GM12875 (cell line): ENCODE results near the gene TMEM115.

Experiments used
- H3K4me3 ChIP-seq: one replicate; pipeline ENCODE4 v1.5.1; 2011; ENCODE audit warnings: low read depth, low read length, control low read depth
- TF ChIP-seq, protein P1 (sequence below): IDR thresholded peaks from 2 replicates; pipeline ENCODE4 v1.5.1; 2011; ENCODE audit warnings: low read depth, mild to moderate bottlenecking, control low read depth, inconsistent platforms, low read length, moderate library complexity, borderline replicate concordance; ENCODE audit not compliant: insufficient read depth

The TMEM115 gene

GRCh38 chr3:50395070-50395860 lies 35.9 kb upstream of the TMEM115 start:
- no peak overlapping the region for H3K4me3 ChIP-seq

DNA sequence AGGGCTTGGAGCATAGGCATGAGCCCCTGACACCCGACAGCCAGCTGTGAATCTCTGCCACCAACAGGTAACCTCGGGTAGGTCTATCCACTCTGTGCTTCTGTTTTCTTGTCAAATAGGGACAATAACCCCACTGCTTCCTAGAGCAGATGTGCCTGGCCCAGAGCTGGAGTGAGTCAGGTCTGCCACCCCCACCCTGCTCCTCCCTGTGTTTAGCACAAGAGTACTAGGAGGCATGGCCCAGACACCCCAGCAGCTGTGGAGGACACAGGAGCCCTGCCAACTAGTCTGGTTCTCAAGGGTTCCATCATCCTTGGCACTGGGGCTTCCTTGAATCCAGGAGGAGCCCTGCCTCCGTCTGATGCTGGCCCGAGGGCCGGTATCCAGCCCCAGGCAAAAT lies 33.7 kb upstream of the TMEM115 start:
- no peak overlapping the region for H3K4me3 ChIP-seq
- TF ChIP-seq, protein P1, sequence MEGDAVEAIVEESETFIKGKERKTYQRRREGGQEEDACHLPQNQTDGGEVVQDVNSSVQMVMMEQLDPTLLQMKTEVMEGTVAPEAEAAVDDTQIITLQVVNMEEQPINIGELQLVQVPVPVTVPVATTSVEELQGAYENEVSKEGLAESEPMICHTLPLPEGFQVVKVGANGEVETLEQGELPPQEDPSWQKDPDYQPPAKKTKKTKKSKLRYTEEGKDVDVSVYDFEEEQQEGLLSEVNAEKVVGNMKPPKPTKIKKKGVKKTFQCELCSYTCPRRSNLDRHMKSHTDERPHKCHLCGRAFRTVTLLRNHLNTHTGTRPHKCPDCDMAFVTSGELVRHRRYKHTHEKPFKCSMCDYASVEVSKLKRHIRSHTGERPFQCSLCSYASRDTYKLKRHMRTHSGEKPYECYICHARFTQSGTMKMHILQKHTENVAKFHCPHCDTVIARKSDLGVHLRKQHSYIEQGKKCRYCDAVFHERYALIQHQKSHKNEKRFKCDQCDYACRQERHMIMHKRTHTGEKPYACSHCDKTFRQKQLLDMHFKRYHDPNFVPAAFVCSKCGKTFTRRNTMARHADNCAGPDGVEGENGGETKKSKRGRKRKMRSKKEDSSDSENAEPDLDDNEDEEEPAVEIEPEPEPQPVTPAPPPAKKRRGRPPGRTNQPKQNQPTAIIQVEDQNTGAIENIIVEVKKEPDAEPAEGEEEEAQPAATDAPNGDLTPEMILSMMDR = no peak

More at GRCh38 chr3:50395070-50395860, 35.9 kb upstream of the TMEM115 start:
- TF ChIP-seq, protein P1 = no peak

DNA sequence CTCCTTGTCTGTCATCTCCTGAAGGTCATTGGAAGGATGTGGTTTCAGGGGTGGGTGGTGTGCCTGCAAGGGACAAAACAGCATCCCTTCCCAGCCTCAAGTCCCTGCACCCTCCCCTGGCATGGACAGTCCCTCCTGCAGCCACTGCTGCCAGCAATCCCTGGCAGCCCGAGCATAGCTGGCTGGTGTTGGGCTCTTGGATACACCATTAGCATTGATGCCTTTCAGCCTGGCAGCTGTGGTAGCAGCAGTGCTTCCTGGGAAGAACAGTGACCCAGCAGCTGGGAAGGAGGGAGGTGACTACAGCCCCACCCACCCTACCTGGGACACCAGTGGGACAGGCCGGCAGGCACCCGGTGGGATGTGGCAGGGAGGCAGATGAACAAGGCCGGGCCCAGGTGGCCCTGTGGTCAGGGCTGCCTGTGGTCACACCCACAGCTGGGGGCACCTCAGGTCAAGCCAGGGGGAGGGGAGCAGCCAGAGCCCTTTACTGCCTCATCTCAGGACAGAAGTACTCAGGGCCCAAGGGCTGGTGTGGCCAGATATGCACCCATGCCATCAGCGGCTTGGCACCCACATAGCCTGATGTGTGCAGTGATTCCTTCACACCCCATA lies 32.9 kb upstream of the TMEM115 start:
- H3K4me3 ChIP-seq = no peak overlapping the region
- TF ChIP-seq, protein P1 = no peak

GRCh38 chr3:50390508-50391224 lies 31.3 kb upstream of the TMEM115 start:
- no peak overlapping the region for H3K4me3 ChIP-seq
- TF ChIP-seq, protein P1 = no peak

GRCh38 chr3:50389414-50389767 lies 30.1 kb upstream of the TMEM115 start:
- TF ChIP-seq, protein P1 = no peak

DNA sequence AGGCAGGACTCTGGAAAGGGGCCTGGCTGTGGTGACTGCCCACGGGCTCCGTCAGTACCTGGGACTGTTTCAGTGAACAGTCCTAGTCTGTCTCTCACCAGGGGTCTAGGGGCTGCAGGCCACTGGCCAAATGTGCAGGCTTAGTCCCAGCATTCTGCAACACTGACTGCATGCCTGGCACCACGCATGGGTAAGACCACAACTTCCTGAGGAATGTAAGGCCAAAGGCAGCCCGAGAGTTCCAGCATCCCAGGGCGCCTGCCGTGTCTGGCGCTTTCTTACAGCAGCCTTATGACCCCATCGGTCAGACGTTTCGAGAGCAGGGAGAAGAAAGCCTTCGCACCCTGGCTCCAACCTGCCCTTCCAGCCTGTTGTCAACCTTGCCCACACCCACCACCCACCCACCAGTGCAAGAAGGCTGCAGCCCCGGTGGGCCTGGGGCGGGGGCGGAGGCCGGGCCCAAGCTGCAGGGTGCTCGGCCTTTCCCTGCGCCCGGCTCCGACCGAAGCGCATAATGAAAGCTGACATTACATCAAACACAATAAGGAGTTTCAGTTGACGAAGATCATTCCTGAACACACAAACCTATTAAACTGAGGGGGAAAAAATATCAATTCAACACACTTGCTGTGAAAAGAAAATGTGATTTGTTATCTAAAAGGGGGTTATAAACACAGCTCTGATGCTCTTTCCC lies 29.5 kb upstream of the TMEM115 start:
- TF ChIP-seq, protein P1 = no peak
- H3K4me3 ChIP-seq = no peak overlapping the region

More at GRCh38 chr3:50389414-50389767, 30.1 kb upstream of the TMEM115 start:
- H3K4me3 ChIP-seq = no peak overlapping the region
